Gastroesophageal sphincter (tissue), 3 donors: ENCODE data around the gene DMKN.

Experiments
- CTCF ChIP-seq, 4 experiments: fragments of 200-600 bp in 2 of 4; fragments of 450-650 bp in 2 of 4; sonication (generic) in 1 of 4; IDR thresholded peaks; one replicate each; pipeline ENCODE4 v1.5.1; 2017 to 2019; ENCODE audit warnings: antibody characterized with exemption in 4 of 4, mild to moderate bottlenecking in 2 of 4, moderate library complexity in 2 of 4
- EP300 ChIP-seq: sonication (generic); formaldehyde crosslinking; IDR thresholded peaks from one replicate; pipeline ENCODE4 v1.6.1; 2017; ENCODE audit warnings: antibody characterized with exemption, mild to moderate bottlenecking
- POLR2A ChIP-seq, 2 donors: fragments of 450-650 bp; IDR thresholded peaks; one replicate each; pipeline ENCODE4 v1.6.1; 2017; ENCODE audit warnings: antibody characterized with exemption in 2 of 2, mild to moderate bottlenecking in 2 of 2, moderate library complexity in 1 of 2
- POLR2AphosphoS5 ChIP-seq: sonication (generic); formaldehyde crosslinking; IDR thresholded peaks from one replicate; pipeline ENCODE4 v1.6.1; 2017; ENCODE audit warnings: antibody characterized with exemption

GRCh38 chr19:35562336-35562735 is 48.9 kb upstream of the DMKN start:
- TF ChIP-seq CTCF (IDR thresholded peaks at IDR 0.05) (no peak), POLR2A (IDR thresholded peaks at IDR 0.05) (no peak), POLR2AphosphoS5 (no peak), EP300 (no peak)
